ENCODE data around the gene FAM89B.

Gene FAM89B

GRCh38 chr11:65539744-65540289 lies 32.5 kb upstream of the FAM89B start:
- DNase-seq: no peak

- peak; percentile 37 for DNase-seq
Observed at GRCh38 chr11:65540290-65541092, 31.8 kb upstream of the FAM89B start.

- no peak for DNase-seq
Observed at GRCh38 chr11:65541093-65541982, 31.0 kb upstream of the FAM89B start.

GRCh38 chr11:65542738-65543390 lies 29.5 kb upstream of the FAM89B start:
- DNase-seq: no peak

DNA sequence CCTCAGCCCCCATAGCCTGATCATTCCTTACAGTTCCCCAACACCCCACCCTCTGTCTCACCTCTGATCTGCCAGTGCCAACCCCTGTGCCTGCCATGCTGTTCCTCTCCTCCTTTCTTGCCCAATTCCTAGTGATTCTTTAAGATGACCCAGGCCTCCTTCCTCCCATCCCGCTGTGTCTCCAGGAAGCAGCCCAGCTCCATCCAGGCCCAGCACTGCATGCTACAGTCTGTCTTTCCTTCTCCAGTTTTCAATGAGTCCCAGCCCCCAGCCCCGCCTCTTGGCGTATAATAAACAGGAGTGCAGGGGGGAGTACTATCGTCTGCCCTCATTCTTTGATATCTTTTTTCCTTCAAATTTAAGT lies 26.5 kb upstream of the FAM89B start:
- DNase-seq: no peak

- peak; percentile 48 for DNase-seq
Observed at GRCh38 chr11:65546217-65546958, 25.9 kb upstream of the FAM89B start.

GRCh38 chr11:65547446-65548125 lies 24.8 kb upstream of the FAM89B start:
- no peak for DNase-seq

GRCh38 chr11:65548395-65548794 lies 23.9 kb upstream of the FAM89B start:
- no peak for DNase-seq

DNA sequence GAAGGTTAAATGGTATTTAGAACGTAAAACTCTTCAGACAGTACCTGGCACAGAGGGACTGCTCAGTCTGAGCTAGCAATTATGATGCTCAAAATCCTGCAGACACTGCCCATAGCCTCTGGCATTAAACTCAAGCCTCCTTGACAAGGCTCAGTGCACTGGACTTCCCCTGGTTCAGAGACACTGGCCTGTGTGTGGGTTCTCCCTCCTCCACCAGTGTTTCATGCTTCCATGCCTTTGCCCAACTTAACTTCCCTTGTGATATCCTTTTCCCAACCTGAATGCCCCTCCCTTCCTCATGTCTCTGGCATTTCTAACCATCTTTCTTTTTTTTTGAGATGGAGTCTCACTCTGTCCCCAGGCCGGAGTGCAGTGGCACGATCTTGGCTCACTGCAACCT lies 23.2 kb upstream of the FAM89B start:
- no peak for DNase-seq

DNA sequence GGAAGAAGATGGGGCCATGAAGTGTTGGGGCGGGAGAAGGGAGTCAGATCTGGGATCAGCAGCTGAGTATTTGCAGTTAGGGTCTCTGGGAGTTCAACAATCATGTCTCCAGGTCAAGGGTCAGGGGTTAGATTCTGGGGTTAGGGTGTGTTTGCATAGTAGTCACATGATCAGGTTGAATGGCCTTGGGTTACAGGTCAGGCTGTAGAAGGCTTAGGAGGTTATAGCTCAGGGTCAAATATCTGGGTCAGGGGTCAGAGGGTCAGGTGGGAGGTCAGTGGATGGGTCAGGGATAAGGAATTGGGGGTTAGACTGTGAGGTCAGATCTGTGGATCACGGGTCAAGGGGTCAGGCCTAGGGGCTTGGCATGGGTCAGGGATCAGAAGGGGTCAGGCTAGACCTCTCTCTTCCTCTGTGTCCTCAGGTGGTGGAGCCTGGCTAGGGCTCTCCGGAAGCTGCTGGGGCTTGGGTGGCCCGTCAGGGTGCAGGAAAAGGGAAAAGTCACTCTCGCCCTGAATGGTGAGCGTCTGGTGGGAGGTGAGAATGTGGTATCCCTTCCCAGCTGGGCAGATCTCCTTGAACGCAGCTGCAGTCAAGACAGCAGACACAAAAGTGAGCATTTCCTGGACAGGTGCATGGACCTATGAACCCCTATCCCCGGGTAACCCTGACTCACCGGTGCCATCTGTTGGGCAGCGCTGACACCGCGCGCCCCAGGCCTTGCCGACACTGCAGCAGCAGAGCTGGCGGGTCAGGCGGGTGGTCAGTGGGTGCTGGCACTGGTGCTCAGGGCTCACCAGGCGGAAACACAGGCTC lies 20.6 kb upstream of the FAM89B start:
- peak; percentile 91 for DNase-seq

DNA sequence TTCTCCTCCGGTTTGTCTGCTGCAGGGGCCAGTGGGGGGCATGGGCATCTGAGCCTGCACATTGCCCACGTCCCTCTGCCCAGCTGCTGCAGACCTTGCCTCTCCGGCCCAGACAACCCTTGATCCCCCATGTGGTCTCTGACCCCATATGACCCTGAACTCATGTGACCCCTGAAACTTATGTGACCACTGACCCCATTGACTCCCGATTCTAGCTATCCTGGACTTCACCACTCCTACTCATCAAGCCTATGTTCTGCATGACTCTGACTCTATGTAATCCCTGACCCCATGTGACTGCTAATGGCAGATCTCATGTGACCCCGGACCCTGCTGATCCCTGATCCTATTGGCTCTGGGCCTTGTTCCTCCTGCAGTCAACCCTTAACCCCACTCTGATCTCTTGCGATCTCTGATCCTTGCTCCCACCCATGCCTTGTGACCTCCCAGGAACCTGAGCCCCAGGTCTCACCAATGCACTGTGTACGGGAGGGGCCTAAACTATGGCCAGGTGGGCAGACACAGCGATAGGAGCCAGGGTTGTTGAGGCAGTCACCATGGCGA lies 19.9 kb upstream of the FAM89B start:
- DNase-seq: no peak

DNA sequence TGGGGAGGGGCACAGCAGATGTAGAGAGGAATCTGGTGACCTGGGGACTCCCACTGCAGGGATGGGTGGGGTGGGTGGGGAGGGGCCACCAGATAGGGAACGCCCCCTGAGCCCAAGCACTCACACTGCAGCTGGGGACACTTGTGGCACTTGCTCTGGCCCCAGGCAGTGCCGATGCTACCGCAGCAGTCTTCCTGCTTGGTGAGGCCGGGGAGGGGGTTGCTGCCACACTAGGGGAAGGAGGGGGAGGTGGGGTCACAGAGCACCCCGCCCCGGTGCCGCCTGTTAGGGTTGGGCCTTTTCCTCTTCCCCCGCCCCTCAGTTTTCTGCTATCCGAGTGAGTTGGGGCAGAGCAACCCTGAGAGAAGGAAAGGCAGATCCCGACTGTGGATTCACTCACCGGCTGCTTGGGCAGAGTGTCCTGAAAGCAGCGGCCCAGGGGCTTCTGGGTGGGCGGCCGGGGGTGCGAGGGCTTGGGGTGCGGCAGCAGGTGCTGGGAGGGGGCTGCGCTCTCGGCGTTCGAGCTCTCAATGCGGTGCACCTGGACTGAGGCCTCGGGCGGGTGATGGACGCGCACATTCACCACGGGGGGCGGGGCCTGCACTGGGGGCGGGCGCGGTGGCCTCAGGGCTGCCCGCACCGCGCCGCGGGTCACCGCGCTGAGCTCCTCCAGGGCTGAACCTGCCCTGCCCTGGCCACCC lies 18.9 kb upstream of the FAM89B start:
- DNase-seq: no peak

- DNase-seq: no peak
Observed at GRCh38 chr11:65554057-65554818, 18.1 kb upstream of the FAM89B start.

GRCh38 chr11:65554842-65555430 lies 17.4 kb upstream of the FAM89B start:
- DNase-seq: no peak

GRCh38 chr11:65555693-65556231 lies 16.6 kb upstream of the FAM89B start:
- no peak for DNase-seq

- no peak for DNase-seq
Observed at GRCh38 chr11:65556470-65557279, 15.7 kb upstream of the FAM89B start.

GRCh38 chr11:65557280-65558001 lies 14.9 kb upstream of the FAM89B start:
- peak; percentile 33 for DNase-seq
